IPS-15b (cell line): Measurements from ENCODE around the gene ABCC4.

Experiments used
- H3K27me3 ChIP-seq: one replicate; pipeline ENCODE4 v1.6.1; 2013; ENCODE audit warnings: low read length; ENCODE audit not compliant: control insufficient read depth, insufficient read depth
- H3K36me3 ChIP-seq: one replicate; pipeline ENCODE4 v1.6.1; 2013; ENCODE audit warnings: low read length; ENCODE audit not compliant: control insufficient read depth, insufficient read depth
- H3K4me1 ChIP-seq: one replicate; pipeline ENCODE4 v1.6.1; 2013; ENCODE audit warnings: mild to moderate bottlenecking, low read length; ENCODE audit not compliant: control insufficient read depth, insufficient read depth
- H3K4me3 ChIP-seq: one replicate; pipeline ENCODE4 v1.5.1; 2013; ENCODE audit warnings: low read depth, low read length
- H3K9ac ChIP-seq: one replicate; pipeline ENCODE4 v1.6.1; 2013; ENCODE audit warnings: low read depth, mild to moderate bottlenecking, low read length
- H3K9me3 ChIP-seq: one replicate; pipeline ENCODE4 v1.6.1; 2013; ENCODE audit warnings: mild to moderate bottlenecking, low read length; ENCODE audit not compliant: control insufficient read depth, insufficient read depth

Gene ABCC4

DNA sequence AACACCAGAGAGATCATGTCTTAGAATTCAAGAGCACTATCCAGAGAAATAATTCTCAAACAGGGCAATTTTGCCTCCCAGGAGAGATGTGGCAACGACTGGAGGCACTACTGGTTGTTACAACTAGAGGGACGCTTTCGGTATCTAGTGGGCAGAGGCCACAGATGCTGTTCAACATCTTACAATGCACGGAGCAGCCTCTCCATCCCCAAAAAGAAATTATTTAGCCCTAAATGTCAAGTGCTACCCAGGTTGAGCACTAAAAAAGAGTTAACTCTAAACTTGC is 78.6 kb downstream of the ABCC4 start:
- no peaks in the 10 kb centered on the region for H3K36me3 ChIP-seq
- H3K4me3 ChIP-seq = no peak overlapping the region
- H3K4me1 ChIP-seq = no peaks in the 10 kb centered on the region

DNA sequence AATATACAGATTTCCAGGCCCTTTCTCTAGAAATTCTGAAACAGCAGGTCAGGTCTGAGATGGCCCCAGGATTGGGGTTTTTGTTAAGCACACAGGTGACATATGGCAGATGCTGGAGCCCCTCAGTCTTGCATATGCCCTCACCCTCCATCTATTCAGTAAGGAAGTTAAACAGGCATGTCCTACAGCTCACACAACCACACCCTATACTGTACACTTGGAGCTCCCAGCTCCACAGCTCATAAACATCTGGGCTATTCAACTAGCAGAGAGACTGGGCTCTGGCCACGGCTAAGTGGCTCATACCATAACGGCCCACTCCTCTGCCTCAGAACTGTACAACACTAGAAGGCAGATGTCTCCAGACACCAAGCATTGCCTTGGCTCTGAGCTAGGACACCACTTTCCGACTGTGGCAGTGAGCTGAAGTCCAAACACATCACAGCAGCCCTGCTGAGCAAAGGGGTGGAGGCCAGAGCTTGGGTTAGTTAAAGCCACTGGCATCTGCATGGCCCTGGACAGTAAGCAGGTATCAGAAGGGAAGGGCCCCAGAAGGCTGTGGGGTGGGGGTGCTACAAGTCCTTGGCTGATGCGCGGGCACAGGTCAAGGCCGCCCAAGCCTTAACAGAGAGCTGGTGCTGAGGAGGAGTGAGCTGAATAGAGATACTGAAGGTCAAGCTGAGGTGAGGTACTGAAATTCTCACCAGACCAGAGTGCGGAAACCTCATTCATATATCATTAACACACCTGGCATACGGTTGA is 79.1 kb downstream of the ABCC4 start:
- H3K4me3 ChIP-seq = no peak overlapping the region
- no peaks in the 10 kb centered on the region for H3K4me1 ChIP-seq
- H3K9me3 ChIP-seq = no peaks in the 10 kb centered on the region
- H3K36me3 ChIP-seq = no peaks in the 10 kb centered on the region
- H3K27me3 ChIP-seq = no peaks in the 10 kb centered on the region
- no peak overlapping the region for H3K9ac ChIP-seq

More for the DNA sequence above, 78.6 kb downstream of the ABCC4 start:
- H3K9me3 ChIP-seq = no peaks in the 10 kb centered on the region
- no peaks in the 10 kb centered on the region for H3K27me3 ChIP-seq
- no peak overlapping the region for H3K9ac ChIP-seq

DNA sequence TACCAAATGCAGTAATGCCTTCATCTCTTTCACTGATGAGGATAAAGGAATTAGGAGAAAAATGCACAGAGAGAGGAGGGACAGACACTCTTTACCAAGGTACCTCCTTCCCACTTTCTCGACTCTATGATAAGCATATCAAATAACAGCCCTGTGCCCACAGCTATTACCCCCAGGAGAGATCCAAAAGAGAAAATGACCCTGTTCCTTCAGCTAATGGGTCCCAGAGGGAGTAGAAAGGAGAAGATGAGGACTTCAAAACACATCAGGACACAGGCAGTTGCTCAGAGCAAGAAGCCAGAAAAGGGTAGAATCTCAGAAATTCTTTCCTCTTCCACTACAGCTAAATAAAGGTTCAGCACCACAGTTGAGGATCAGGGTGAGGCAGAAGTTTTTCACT is 80.6 kb downstream of the ABCC4 start:
- H3K36me3 ChIP-seq = no peaks in the 10 kb centered on the region
- no peak overlapping the region for H3K4me3 ChIP-seq
- no peaks in the 10 kb centered on the region for H3K9me3 ChIP-seq
- no peaks in the 10 kb centered on the region for H3K27me3 ChIP-seq
- no peaks in the 10 kb centered on the region for H3K4me1 ChIP-seq
- no peak overlapping the region for H3K9ac ChIP-seq

DNA sequence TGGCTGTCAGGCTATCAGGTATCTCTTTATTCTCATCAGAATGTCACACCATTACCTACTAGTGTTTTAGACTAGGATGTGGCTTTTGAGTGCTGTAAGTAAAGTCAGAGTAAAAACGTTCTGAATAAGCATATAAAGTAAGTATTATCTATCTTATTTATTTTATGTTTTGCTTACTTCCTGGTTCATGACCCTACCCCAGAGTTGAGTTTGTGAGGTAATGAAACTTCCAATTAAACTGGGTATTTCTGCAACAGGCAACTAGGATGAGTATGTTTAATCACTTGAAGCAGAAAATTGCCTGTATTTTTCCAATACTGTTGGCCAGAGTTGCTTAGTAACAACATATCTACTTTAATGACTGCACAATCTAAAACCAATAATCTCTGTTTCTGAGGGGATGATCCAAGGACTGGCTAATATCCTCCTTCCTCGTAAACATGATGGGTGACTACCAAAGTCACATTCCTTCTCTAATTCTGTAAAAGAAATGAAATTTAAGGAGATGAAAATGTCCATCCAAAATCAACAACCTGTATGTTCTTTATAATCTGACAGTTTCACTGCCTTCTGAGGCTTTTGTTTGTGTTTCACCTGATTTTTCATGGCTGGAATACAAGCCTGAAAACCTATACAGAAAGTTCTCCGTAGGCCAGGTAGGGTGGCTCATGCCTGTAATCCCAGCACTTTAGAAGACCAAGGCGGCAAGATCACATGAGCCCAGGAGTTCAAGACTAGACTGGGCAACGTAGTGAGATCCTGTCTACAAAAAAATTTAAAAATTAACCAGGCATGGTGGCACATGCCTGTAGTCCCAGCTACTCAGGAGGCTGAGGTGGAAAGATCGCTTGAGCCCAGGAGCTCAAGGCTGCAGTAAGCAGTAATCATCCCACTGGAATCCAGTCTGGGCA is 83.1 kb downstream of the ABCC4 start:
- H3K36me3 ChIP-seq = no peaks in the 10 kb centered on the region
- no peaks in the 10 kb centered on the region for H3K27me3 ChIP-seq
- H3K9me3 ChIP-seq = no peaks in the 10 kb centered on the region
- no peak overlapping the region for H3K4me3 ChIP-seq
- H3K9ac ChIP-seq = no peak overlapping the region
- no peaks in the 10 kb centered on the region for H3K4me1 ChIP-seq

DNA sequence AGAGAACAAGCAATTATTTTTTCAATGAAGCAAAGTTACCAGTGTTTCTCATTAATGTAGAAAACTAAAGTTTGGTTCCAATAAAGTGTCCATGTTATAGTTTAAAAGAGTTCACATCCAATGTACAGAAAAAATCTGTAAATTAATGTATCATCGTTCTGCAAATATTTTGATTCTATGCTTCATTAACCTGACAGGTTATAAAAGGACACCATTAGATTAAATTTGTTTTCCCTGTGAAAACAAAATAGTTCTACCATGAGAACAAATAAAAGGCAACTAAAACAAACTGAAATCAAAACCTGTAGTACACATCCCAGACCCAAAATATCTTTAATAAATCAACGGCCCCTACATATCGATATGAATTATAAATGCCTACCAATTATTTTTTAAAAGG is 85.1 kb downstream of the ABCC4 start:
- Histone ChIP-seq H3K27me3 (no peaks in the 10 kb centered on the region), H3K4me3 (no peak overlapping the region), H3K9ac (no peak overlapping the region), H3K36me3 (no peaks in the 10 kb centered on the region), H3K9me3 (no peaks in the 10 kb centered on the region), H3K4me1 (no peaks in the 10 kb centered on the region)

DNA sequence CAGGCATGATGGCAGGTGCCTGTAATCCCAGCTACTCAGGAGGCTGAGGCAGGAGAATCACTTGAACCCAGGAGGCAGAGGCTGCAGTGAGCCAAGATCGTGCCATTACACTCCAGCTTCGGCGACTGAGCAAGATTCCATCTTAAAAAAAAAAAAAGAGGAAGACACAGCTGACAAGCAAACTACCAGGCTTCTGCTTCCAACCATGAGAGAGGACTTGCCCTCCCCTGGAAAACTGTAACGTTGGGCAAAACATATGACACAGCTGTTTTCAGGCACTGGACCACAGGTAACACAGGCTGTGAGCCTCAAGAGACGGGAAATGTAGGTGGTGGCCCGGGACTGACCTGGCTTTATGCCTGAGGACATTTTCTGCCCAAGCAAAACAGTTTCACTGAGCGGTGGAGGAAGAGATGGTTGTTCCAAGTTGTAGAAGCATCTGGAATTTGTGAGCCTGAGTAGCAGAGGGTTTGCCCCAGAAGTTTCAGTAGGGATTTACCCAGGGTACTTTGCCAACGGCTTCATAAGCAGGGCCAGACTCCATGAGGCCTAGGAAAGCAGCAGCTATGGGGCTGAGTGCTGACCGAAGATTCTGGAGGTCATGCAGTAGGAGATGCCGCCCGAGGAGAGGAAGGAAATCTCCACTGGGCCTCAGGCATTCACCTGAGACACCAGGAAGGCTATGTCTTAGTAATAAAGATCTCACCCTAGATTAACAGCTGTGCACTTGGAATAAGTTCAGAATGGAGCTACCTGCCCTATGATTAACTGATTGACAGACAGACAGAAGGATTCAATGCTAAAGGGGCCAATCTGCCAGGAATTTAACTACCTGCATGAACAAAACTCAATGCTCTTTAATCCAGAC is 88.0 kb downstream of the ABCC4 start:
- no peak overlapping the region for H3K4me3 ChIP-seq
- H3K27me3 ChIP-seq = no peaks in the 10 kb centered on the region
- no peak overlapping the region for H3K9ac ChIP-seq
- no peaks in the 10 kb centered on the region for H3K36me3 ChIP-seq
- H3K4me1 ChIP-seq = no peaks in the 10 kb centered on the region
- no peaks in the 10 kb centered on the region for H3K9me3 ChIP-seq

DNA sequence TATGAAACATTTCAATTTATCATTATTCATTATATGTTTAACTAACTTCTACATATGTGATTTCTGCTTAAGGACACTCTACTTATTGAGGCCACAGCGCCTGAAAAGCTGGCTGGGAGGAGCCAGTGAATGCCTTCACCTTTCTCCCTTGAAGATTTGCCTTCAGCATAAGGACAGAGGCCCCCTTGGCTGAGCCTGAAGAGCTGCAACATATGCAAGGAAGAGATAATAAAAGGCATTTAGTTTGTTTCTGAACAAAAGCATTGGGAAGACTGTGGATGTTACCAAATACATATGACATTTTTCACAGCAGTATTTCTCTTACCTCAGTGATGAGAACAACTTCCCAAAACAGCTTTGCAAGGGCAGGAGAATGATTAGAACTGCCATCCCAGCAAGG is 92.1 kb downstream of the ABCC4 start:
- H3K27me3 ChIP-seq = no peaks in the 10 kb centered on the region
- H3K9me3 ChIP-seq = no peaks in the 10 kb centered on the region
- H3K9ac ChIP-seq = no peak overlapping the region
- no peaks in the 10 kb centered on the region for H3K4me1 ChIP-seq
- no peak overlapping the region for H3K4me3 ChIP-seq
- no peaks in the 10 kb centered on the region for H3K36me3 ChIP-seq

DNA sequence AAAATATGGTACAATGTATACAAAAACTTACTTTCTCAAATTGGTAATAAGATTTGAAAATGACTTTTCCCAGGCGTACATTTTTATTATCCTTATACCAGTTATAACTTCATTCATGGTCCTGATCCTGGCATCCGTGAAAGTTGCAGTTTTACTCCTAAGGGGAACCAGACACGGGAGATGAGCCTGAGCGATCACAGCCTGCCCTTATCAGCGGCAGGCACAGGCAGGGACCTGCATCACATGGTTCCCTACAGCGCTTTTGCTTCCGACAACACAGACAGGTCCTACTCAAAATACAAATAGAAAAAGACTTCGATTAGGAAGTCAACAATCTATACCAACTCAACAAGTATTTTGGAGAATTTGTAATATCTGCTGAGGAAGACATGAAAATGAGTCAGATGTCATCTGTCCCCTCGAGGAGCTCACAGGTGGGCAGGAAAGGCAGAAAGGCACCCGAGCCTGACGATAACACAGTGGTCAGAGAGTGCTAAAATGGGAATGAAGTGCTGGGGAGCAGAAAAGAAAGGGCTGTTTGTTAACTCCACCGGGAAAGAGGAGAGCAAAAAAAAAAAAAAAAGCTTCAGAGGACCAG is 93.4 kb downstream of the ABCC4 start:
- Histone ChIP-seq H3K9ac (no peak overlapping the region), H3K27me3 (no peaks in the 10 kb centered on the region), H3K4me1 (no peaks in the 10 kb centered on the region), H3K4me3 (no peak overlapping the region), H3K9me3 (no peaks in the 10 kb centered on the region), H3K36me3 (no peaks in the 10 kb centered on the region)

DNA sequence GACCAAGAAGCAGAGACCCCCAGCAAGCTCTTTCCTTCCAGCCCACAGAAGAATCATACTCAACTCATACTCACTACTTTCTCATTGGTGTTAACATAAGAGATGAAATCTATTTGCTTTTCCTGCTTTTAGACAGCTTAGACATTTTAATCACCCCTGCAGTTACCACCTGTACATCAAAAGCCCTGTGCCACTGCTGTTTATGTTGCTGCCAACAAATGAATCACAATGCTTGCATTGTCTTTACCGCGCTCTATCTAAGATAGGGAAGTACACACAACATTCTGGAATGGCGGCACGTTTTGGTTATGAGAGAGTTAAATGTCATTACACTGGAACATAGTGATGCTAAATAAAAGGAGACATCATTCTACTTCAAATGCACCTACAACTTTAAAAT is 95.1 kb downstream of the ABCC4 start:
- Histone ChIP-seq H3K4me1 (no peaks in the 10 kb centered on the region), H3K36me3 (no peaks in the 10 kb centered on the region), H3K9me3 (no peaks in the 10 kb centered on the region), H3K4me3 (no peak overlapping the region), H3K9ac (no peak overlapping the region), H3K27me3 (no peaks in the 10 kb centered on the region)

DNA sequence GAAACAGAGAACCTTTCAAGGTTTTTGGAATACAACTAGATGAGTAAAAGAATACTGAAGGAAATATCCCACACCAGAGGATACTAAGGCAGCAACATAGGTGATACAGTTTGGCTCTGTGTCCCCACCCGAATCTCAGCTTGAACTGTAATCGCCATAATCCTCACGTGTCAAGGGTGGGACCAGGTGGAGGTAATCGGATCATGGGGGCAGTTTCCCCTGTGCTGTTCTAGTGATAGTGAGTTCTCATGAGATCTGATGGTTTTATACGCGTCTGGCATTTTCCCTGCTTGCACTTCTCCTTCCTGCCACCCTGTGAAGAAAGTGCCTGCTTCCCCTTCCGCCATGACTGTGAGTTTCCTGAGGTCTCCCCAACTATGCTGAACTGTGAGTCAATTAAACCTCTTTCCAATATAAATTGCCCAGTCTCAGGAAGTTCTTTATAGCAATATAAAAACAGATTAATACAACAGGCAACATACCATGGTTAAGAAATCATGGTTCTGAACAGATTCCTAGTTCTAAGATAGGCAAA is 97.0 kb downstream of the ABCC4 start:
- H3K9ac ChIP-seq = no peak overlapping the region
- H3K4me1 ChIP-seq = no peaks in the 10 kb centered on the region
- no peaks in the 10 kb centered on the region for H3K9me3 ChIP-seq
- H3K4me3 ChIP-seq = no peak overlapping the region
- H3K36me3 ChIP-seq = no peaks in the 10 kb centered on the region
- no peaks in the 10 kb centered on the region for H3K27me3 ChIP-seq
